ENCODE measurements around the gene UBQLN4.

DNA sequence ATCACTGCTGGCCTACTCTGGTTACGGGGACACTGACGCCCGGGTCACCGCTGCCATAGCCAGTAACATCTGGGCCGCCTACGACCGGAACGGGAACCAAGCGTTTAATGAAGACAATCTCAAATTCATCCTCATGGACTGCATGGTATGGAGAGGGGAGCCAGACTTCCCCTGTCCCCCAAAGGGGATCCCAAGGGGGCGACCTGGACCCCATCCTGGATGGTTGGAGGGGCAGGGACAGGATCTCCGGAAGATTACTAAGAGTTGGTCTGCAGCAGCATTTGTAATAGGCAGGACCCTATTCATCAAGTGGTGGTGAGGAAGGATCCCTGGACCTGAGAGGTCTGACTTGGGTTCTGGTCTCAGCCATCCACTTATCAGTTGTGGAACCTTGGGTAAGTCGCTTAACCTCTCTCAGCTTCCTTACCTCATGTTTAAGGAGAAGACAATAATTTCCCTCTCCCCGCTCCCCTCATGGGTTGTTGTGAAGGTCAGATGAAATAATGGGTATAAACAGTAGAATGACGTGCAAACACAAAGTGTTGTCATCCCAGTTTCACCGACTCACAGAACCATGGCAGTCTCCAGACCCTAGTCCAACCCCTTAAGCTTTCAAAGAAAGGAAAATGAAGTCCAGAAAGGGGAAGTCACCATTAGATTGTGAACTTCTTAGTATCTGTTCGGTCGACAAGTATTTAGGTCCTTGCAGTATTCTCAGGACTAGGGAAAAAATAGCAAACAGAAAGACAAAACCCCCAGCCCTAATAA, 1.9 kb upstream of the UBQLN4 start:
- TF ChIP-seq EZH2 (IDR thresholded peaks at IDR 0.05; ENCODE audit: borderline replicate concordance, insufficient read depth, low read length, poor library complexity, severe bottlenecking) (no peak), CTCF (IDR thresholded peaks at IDR 0.05; ENCODE audit: poor library complexity, severe bottlenecking) (no peak), TAF1 (IDR thresholded peaks at IDR 0.05; ENCODE audit: low read depth) (no peak), SMC3 (conservative IDR thresholded peaks at IDR 0.05; ENCODE audit: poor library complexity) (no peak), EP300 (conservative IDR thresholded peaks at IDR 0.05; ENCODE audit: poor library complexity, severe bottlenecking) (no peak), MXI1 (conservative IDR thresholded peaks at IDR 0.05; ENCODE audit: poor library complexity, severe bottlenecking) (no peak), POLR2AphosphoS5 (IDR thresholded peaks at IDR 0.05) (no peak)
- TF ChIP-seq, protein P1, sequence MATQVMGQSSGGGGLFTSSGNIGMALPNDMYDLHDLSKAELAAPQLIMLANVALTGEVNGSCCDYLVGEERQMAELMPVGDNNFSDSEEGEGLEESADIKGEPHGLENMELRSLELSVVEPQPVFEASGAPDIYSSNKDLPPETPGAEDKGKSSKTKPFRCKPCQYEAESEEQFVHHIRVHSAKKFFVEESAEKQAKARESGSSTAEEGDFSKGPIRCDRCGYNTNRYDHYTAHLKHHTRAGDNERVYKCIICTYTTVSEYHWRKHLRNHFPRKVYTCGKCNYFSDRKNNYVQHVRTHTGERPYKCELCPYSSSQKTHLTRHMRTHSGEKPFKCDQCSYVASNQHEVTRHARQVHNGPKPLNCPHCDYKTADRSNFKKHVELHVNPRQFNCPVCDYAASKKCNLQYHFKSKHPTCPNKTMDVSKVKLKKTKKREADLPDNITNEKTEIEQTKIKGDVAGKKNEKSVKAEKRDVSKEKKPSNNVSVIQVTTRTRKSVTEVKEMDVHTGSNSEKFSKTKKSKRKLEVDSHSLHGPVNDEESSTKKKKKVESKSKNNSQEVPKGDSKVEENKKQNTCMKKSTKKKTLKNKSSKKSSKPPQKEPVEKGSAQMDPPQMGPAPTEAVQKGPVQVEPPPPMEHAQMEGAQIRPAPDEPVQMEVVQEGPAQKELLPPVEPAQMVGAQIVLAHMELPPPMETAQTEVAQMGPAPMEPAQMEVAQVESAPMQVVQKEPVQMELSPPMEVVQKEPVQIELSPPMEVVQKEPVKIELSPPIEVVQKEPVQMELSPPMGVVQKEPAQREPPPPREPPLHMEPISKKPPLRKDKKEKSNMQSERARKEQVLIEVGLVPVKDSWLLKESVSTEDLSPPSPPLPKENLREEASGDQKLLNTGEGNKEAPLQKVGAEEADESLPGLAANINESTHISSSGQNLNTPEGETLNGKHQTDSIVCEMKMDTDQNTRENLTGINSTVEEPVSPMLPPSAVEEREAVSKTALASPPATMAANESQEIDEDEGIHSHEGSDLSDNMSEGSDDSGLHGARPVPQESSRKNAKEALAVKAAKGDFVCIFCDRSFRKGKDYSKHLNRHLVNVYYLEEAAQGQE (IDR thresholded peaks at IDR 0.05; ENCODE audit: borderline replicate concordance), result no peak

Measured in neural cell (in vitro differentiated cells).